Activated CD8-positive, alpha-beta memory T cell treated with anti-CD3 and anti-CD28 coated beads for 36 hours (primary cell): Measurements from ENCODE around the gene BCAR1. TPM values are rescaled to one million over a fixed set of nuclear protein-coding genes. Genes with fewer than 3 reads are reported as not detected.
"Not testable (repeated sequence)": the region's sequence is repeated elsewhere in the genome, so short reads cannot be mapped to it uniquely, and the experiment has no call there.

Experiments used
- CTCF ChIA-PET: fragments of 350-600 bp; sonication (Branson Sonifier 250); formaldehyde crosslinking; loops from one replicate; lab custom pipeline; 2021; ENCODE audit warnings: antibody characterized with exemption; lab: Charles Lee
- POLR2A ChIA-PET: fragments of 350-600 bp; sonication (Branson Sonifier 250); formaldehyde crosslinking; loops from one replicate; lab custom pipeline; 2021; ENCODE audit warnings: antibody characterized with exemption; lab: Charles Lee
- total RNA-seq, 2 experiments: library from RNA; stranded (reverse); gene quantifications; one replicate each; pipeline ENCODE4 v1.2.3, GENCODE V29; 2021

The BCAR1 gene
- total RNA-seq, 2 experiments from 2014 or later = 0.84 to 2.7 TPM

GRCh38 chr16:75244225-75244809 is 7.1 kb downstream of the BCAR1 start:
- ChIA-PET POLR2A (no interaction called here), CTCF (no interaction called here)

- POLR2A ChIA-PET = no interaction called here
- CTCF ChIA-PET = no interaction called here
Measured at GRCh38 chr16:75243667-75244224, 7.7 kb downstream of the BCAR1 start.

DNA sequence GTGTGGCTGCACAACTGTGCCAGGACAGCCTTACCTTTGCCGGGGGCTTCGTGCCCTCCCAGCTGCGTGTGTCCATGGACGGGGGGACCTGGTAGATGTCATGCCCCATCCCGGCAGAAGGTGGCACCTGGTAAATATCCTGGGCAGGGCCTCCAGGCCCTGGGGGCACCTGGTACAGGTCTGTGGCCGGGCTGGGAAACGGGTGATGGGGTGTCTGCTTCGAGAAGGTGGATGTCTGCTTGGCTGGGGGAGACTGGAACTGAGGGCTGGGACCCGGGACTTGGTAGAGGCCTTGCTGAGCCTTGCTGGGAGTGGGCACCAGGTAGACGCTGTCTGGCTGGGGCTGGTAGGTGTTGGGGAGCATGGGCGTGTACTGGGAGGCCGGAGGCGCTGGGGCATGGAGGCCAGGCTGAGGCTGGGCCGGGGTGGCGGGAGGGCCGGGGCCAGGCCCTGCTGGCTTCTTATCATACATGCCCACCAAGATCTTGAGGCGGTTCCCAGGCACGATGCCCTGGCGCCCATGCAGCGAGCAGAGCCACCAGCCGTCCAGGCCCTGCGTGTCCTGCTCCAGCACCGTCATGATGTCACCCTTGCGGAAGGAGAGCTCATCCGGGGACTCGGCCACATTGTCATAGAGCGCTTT is 8.9 kb downstream of the BCAR1 start:
- CTCF ChIA-PET, POLR2A ChIA-PET: not testable (repeated sequence)

GRCh38 chr16:75241955-75242354 is 9.5 kb downstream of the BCAR1 start:
- CTCF ChIA-PET = no interaction called here

GRCh38 chr16:75241412-75241811 is 10.0 kb downstream of the BCAR1 start:
- POLR2A ChIA-PET = no interaction called here
- CTCF ChIA-PET = no interaction called here

More at GRCh38 chr16:75241955-75242354, 9.5 kb downstream of the BCAR1 start:
- POLR2A ChIA-PET = no interaction called here

DNA sequence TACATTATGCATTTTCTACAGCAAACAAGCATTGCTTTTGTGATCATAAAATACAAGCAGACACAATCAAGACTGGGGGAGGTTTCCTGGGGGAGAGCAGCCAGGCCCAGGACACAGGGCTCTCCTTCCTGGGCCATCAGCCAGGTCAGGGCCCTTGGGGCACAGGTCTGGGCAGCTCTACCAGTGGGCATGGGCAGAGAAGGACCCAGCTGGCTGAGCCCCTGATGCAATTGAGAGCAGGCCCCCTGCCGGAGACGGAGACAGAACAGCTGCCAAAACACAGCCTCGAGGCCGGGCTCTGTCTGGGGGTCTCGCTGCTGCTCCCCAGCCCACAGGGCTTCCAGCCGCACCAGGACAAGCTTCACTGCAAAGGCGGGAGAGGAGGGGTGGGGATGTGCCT is 10.8 kb downstream of the BCAR1 start:
- CTCF ChIA-PET, POLR2A ChIA-PET: not testable (repeated sequence)

- CTCF ChIA-PET = no interaction called here
- POLR2A ChIA-PET = no interaction called here
Measured at GRCh38 chr16:75239542-75240122, 11.8 kb downstream of the BCAR1 start.

DNA sequence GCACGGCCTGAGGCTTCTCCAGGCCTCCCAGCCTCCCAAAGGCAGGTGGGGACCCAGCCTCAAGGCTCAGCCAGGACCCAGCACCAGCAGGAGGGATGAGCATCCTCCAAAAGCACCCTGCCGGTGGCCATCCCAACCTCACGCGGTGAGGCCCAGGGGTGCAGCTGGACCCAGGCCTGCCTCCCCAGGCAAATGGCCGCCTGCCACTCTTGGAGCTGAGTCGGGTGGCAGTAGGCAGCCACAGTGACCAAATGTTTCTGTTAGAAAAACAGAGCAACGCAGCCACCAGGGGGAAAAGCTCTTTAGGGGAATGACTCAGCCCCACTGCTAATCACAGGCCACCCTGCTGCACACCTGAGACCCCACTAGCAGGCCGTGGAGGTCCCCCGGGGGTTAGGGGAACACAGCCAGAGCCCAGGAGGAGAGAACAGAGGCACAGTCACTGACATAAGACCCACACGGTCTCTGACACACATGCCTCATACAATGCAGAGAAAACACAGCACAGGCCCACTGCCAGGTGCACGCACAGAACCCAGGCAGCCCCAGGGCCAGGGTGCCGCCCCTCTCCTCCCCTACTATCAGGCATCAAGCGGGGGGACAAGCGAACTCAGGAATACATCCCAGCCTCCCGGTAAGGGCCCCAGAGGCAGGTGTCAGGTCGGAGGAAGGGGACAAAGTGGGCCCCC is 12.4 kb downstream of the BCAR1 start:
- ChIA-PET POLR2A (no interaction called here), CTCF (no interaction called here)

GRCh38 chr16:75238132-75238852 is 13.1 kb downstream of the BCAR1 start:
- ChIA-PET CTCF (interaction anchor here (2.3 kb wide), 1 partner anchor 39 kb away, joined by 6 read pairs; no protein-coding TSS in a partner anchor), POLR2A (no interaction called here)

DNA sequence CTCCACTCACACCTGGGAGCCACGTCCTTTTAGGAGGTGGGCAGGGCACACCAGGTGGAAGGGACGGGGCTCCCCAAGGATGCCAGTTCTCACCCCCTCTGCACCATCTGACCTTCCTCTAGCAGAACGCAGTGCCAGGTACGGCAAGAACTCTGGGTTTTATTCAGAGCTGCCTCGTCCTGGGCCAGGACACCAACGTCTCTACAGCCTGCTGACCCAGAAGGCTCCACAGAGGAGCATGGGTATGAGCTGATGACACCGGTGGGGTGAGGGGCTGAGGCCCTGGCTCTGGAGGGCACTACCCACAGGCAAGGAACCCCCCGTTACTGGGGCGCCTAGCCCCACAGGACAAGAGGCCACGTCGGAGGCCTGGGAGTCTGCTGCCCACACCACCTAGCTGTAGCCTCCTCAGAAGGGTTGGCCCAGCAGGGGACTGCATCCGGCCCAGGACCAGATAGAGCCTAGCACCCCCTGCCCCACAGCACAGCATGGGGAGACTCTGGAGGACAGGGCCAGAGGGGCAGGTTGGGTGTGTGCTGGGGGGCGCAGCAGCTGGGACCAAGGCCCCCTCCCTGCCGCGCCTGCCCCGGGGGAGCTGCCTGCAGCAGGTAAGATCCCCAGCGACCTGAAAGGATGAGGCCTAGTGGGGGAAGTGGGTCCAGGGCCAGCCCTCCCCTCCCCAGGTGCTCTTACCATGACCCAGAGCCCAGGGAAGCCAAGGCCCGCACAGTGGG is 13.9 kb downstream of the BCAR1 start:
- ChIA-PET CTCF (interaction anchor here (0.5 to 2.3 kb wide), 2 partner anchors 38 to 156 kb away, joined by 4 to 6 read pairs; no protein-coding TSS in a partner anchor), POLR2A (no interaction called here)

DNA sequence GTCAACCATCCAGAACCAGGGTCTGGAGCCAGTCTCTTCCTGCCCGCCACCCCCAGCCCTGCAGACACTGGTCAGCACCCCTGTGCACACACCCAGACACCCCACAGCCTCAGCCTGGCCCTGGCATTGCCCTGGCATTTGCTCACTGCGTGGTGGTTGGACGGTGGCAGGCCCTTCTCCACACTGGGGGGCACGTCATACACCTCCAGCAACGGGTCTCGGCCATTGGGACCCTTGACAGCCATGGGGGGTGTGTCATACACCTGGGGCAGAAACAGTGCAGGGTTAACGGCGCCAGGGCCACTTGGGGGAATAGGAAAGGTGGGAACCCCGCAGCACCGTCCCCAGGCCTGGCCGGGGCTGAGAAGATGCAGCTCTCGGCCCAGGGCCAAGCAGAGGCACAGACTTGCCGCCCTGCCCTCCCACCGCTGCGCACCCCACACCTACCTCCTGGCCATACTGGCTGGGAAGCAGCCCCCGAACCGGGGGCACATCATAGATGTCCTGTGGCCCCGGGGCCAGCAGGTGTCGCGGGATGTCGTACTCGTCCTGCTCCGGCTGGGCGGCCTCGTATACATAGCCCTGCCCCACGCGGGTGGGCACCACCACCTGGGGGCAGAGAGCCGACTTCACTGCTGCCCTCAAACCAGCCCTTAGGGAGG is 14.6 kb downstream of the BCAR1 start:
- ChIA-PET POLR2A (no interaction called here), CTCF (interaction anchor here (0.5 to 2.3 kb wide), 3 partner anchors 9 to 156 kb away, joined by 3 to 6 read pairs (median 4); no protein-coding TSS in a partner anchor)

DNA sequence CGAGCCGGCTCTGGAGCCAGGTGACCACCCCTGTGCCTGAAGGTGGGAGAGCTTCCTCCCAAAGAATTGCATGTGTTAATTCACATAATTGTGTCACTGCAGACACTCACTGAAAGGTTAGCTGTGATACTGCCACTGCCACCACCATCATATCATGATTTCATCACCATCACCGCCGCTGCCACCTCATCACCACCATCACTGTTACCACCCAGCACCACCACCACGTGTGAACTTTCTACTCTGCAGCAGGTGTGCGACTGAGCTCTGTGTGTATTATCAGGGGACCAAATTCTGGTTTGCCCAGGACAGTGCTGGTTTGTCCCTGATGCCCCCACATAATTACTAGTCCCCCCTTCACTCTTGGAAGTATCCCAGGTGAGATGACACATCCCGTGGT is 15.2 kb downstream of the BCAR1 start:
- ChIA-PET CTCF (interaction anchor here (0.9 to 2.3 kb wide), 2 partner anchors 10 to 37 kb away, joined by 3 to 6 read pairs; no protein-coding TSS in a partner anchor), POLR2A (no interaction called here)

GRCh38 chr16:75235721-75236193 is 15.7 kb downstream of the BCAR1 start:
- POLR2A ChIA-PET = no interaction called here
- CTCF ChIA-PET = interaction anchor here (1.0 to 2.3 kb wide), 2 partner anchors 36 kb away, joined by 3 to 6 read pairs; no protein-coding TSS in a partner anchor

GRCh38 chr16:75234856-75235696 is 16.3 kb downstream of the BCAR1 start:
- ChIA-PET CTCF (interaction anchor here (0.6 to 3.2 kb wide), 9 partner anchors 15 to 154 kb away, joined by 3 to 22 read pairs (median 7); no protein-coding TSS in a partner anchor), POLR2A (no interaction called here)

GRCh38 chr16:75233611-75233938 is 17.8 kb downstream of the BCAR1 start:
- ChIA-PET POLR2A (no interaction called here), CTCF (interaction anchor here (0.6 to 3.2 kb wide), 28 partner anchors 9 to 1739 kb away, joined by 3 to 22 read pairs (median 4); partner anchors contain the start of gene CFDP1)

- POLR2A ChIA-PET = no interaction called here
- CTCF ChIA-PET = no interaction called here
Measured at GRCh38 chr16:75231570-75231969, 19.9 kb downstream of the BCAR1 start.
